Measurements from ENCODE around the gene ZNF525. TPM values are rescaled to one million over a fixed set of nuclear protein-coding genes. Genes with fewer than 3 reads are reported as not detected.

Gene ZNF525
- total RNA-seq, 4 donors from 2014 or later: 4.2 to 9.6 (median 7.3) TPM

Small RNA genes lying within 50 kb of the gene (small RNA-seq; reads per million reads assigned to genes)
- not detected for gene RPL39P36

Other genes with a start within 250 kb of the ZNF525 start
- 1 to 10 TPM; 4.5 to 9.8 (median 5.7) TPM for gene ZNF415, start 232.8 kb upstream of the ZNF525 start, total RNA-seq
- gene ZNF347, start 206.7 kb upstream of the ZNF525 start, total RNA-seq: 10 to 100 TPM; 13.1 to 21.9 (median 16.2) TPM
- gene ZNF665, start 172.3 kb upstream of the ZNF525 start, total RNA-seq: 10 to 100 TPM in 1 of 4 donors, 1 to 10 TPM in 3; 5.4 to 19.6 (median 6.1) TPM
- 10 to 100 TPM; 15.1 to 28.2 (median 20.3) TPM for gene ZNF677, start 110.8 kb upstream of the ZNF525 start, total RNA-seq
- not detected for gene VN1R2, start 107.4 kb upstream of the ZNF525 start, total RNA-seq
- not detected for gene VN1R4, start 98.0 kb upstream of the ZNF525 start, total RNA-seq
- 10 to 100 TPM in 1 of 4 donors, 1 to 10 TPM in 3; 5.7 to 11.1 (median 7.6) TPM for gene ZNF845, start 32.0 kb upstream of the ZNF525 start, total RNA-seq
- 10 to 100 TPM in 3 of 4 donors, 1 to 10 TPM in 1; 7.2 to 16.5 (median 10.1) TPM for gene ZNF765, start 29.4 kb downstream of the ZNF525 start, total RNA-seq
- gene ZNF761, start 66.3 kb downstream of the ZNF525 start, total RNA-seq: 10 to 100 TPM in 2 of 4 donors, 1 to 10 TPM in 2; 9.2 to 15.3 (median 10.5) TPM
- 1 to 10 TPM; 2.5 to 4.9 (median 3.8) TPM for gene ZNF813, start 102.0 kb downstream of the ZNF525 start, total RNA-seq
- gene ZNF331, start 172.4 kb downstream of the ZNF525 start, total RNA-seq: 10 to 100 TPM; 27.3 to 46.8 (median 32.9) TPM

Measured in tibial nerve (tissue), 4 donors.